GM19395 (cell line): Measurements from ENCODE around the gene PRM1.

Source experiments
- ATAC-seq: cut with Tn5 transposase; IDR thresholded peaks from one replicate; pipeline ENCODE4 v1.9.1; 2021; ENCODE audit warnings: mild to moderate bottlenecking, moderate library complexity; ENCODE audit not compliant: unreplicated experiment

The PRM1 gene

GRCh38 chr16:11273721-11274324, 7.3 kb downstream of the PRM1 start:
- ATAC-seq = no peak

- ATAC-seq = no peak
Observed at GRCh38 chr16:11272921-11273720, 8.0 kb downstream of the PRM1 start, which contains the start of gene PRM3. Gene PRM3 (minus strand): TSS chr16:11273629. CDS start chr16:11273595, 34 bp downstream.

GRCh38 chr16:11272484-11272883, 8.6 kb downstream of the PRM1 start:
- ATAC-seq = no peak

- ATAC-seq = no peak
Observed at GRCh38 chr16:11271610-11272009, 9.5 kb downstream of the PRM1 start.

- ATAC-seq = no peak
Observed at GRCh38 chr16:11270602-11271162, 10.4 kb downstream of the PRM1 start.

GRCh38 chr16:11268921-11269375, 12.2 kb downstream of the PRM1 start, which contains the start of gene TNP2:
Gene TNP2 (minus strand): TSS chr16:11269325. CDS start chr16:11269262, 63 bp downstream.
- ATAC-seq = no peak

- ATAC-seq = no peak
Observed at GRCh38 chr16:11265124-11265523, 16.0 kb downstream of the PRM1 start.

- no peak for ATAC-seq
Observed at GRCh38 chr16:11264155-11264832, 16.8 kb downstream of the PRM1 start.

- no peak for ATAC-seq
Observed at GRCh38 chr16:11263737-11264136, 17.4 kb downstream of the PRM1 start.

GRCh38 chr16:11262915-11263314, 18.2 kb downstream of the PRM1 start:
- no peak for ATAC-seq

- ATAC-seq = no peak
Observed at GRCh38 chr16:11260596-11260966, 20.5 kb downstream of the PRM1 start.

GRCh38 chr16:11259655-11260595, 21.2 kb downstream of the PRM1 start:
- no peak for ATAC-seq

- ATAC-seq = no peak
Observed at GRCh38 chr16:11258553-11259492, 22.3 kb downstream of the PRM1 start.

GRCh38 chr16:11257131-11257938, 23.8 kb downstream of the PRM1 start:
- no peak for ATAC-seq

- ATAC-seq = no peak
Observed at GRCh38 chr16:11256661-11257130, 24.4 kb downstream of the PRM1 start.

GRCh38 chr16:11255737-11256660, 25.1 kb downstream of the PRM1 start, which contains the start of gene SOCS1:
Gene SOCS1 (minus strand): TSS chr16:11256204. CDS start chr16:11255478, 726 bp downstream.
- peak; percentile 51 for ATAC-seq
